SK-N-SH (cell line): ENCODE results near the gene ZFP64.

Experiments used
- CHD2 ChIP-seq: fragments of 150-350 bp; IDR thresholded peaks from 2 replicates; pipeline ENCODE4 v1.6.1; 2018; ENCODE audit warnings: low read length; ENCODE audit not compliant: partially characterized antibody
- CTCF ChIP-seq: fragments of 200-600 bp; sonication (generic); IDR thresholded peaks from 2 replicates; pipeline ENCODE4 v1.6.1; 2017; ENCODE audit warnings: antibody characterized with exemption, mild to moderate bottlenecking, moderate library complexity
- FOXM1 ChIP-seq: IDR thresholded peaks from 2 replicates; pipeline ENCODE4 v1.4.0; 2012; ENCODE audit warnings: low read depth, mild to moderate bottlenecking
- GABPA ChIP-seq: IDR thresholded peaks from 2 replicates; pipeline ENCODE4 v1.4.0; 2012; ENCODE audit warnings: low read depth, mild to moderate bottlenecking
- MEF2A ChIP-seq: IDR thresholded peaks from 2 replicates; pipeline ENCODE4 v1.4.0; 2012; ENCODE audit warnings: low read depth, borderline replicate concordance
- MXI1 ChIP-seq: IDR thresholded peaks from 2 replicates; pipeline ENCODE4 v1.6.1; 2012; ENCODE audit warnings: mild to moderate bottlenecking, low read depth, low read length, improper control_type of control experiment
- NFIC ChIP-seq: IDR thresholded peaks from 2 replicates; pipeline ENCODE4 v1.4.0; 2012; ENCODE audit warnings: borderline replicate concordance
- POLR2AphosphoS5 ChIP-seq: IDR thresholded peaks from 2 replicates; pipeline ENCODE4 v1.6.1; 2012; ENCODE audit warnings: low read depth, low read length
- RCOR1 ChIP-seq: fragments of 150-350 bp; IDR thresholded peaks from 2 replicates; pipeline ENCODE4 v1.6.1; 2017; ENCODE audit warnings: antibody characterized with exemption, low read length
- REST ChIP-seq: IDR thresholded peaks from 2 replicates; pipeline ENCODE4 v1.6.1; 2012; ENCODE audit warnings: mild to moderate bottlenecking, low read depth, low read length, moderate library complexity
- RFX5 ChIP-seq: IDR thresholded peaks from 2 replicates; pipeline ENCODE4 v1.6.1; 2012; ENCODE audit warnings: mild to moderate bottlenecking, improper control_type of control experiment, low read length
- SIN3A ChIP-seq: IDR thresholded peaks from 2 replicates; pipeline ENCODE4 v1.6.1; 2012; ENCODE audit warnings: low read depth, mild to moderate bottlenecking, low read length, moderate library complexity, borderline replicate concordance
- SMC3 ChIP-seq: IDR thresholded peaks from 2 replicates; pipeline ENCODE4 v1.6.1; 2012; ENCODE audit warnings: low read depth, low read length, improper control_type of control experiment
- ZBTB33 ChIP-seq: IDR thresholded peaks from 2 replicates; pipeline ENCODE4 v1.4.0; 2012; ENCODE audit warnings: low read depth, borderline replicate concordance

DNA sequence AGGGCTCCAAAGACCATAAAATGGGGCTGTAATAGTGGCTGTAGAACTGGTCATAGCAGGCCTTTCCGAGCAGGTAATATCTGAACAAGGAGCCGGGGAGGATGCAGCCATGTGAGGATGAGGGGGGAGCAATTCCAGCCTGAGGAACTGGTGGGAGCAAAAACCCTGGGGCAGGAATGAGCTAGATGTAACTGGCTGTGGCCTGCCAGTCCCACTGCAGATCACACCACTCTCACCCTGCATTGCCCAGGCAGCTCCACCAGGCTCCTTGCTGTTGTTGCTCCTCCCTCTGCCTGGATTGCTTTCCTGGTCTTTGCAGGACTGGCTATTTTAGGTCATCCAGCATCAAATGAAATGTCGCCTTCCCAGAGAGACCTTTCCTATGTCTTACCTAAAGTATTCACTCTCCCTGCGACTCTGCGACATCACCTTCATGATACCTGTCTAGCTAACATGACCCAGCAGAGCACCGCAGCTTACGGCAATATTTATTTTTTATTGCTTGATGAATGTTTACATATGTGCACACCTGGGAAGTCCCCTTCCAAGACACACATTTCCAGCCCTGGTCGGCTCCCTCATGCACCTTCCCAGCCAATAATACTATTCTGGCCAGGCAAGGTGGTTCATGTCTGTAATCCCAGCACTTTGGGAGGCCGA is 2.4 kb upstream of the ZFP64 start:
- TF ChIP-seq NFIC, result no peak
- no peak for TF ChIP-seq ZBTB33
- no peak for TF ChIP-seq REST
- TF ChIP-seq CTCF, result no peak
- no peak for TF ChIP-seq RFX5
- TF ChIP-seq POLR2AphosphoS5, result no peak
- TF ChIP-seq RCOR1, result no peak
- TF ChIP-seq SIN3A, result no peak
- no peak for TF ChIP-seq MEF2A
- no peak for TF ChIP-seq MXI1
- TF ChIP-seq FOXM1, result no peak
- TF ChIP-seq GABPA, result no peak
- TF ChIP-seq SMC3, result no peak
- TF ChIP-seq CHD2, result no peak
